ENCODE results near the gene AFM. TPM values are rescaled to one million over a fixed set of nuclear protein-coding genes. Genes with fewer than 3 reads are reported as not detected.

Gene AFM
- total RNA-seq, 4 donors from 2014 or later = 0.29 to 0.55 TPM; not detected in 2

DNA sequence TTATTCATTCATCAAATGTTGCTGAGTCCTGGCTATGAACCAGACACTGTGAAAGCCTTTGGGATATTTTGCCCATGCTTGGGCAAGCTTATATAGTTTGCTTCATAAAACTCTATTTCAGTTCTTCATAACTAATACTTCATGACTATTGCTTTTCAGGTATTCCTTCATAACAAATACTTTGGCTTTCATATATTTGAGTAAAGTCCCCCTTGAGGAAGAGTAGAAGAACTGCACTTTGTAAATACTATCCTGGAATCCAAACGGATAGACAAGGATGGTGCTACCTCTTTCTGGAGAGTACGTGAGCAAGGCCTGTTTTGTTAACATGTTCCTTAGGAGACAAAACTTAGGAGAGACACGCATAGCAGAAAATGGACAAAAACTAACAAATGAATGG is 47.2 kb upstream of the AFM start:
- Histone ChIP-seq H3K4me1 (no peaks in the 10 kb centered on the region), H3K36me3 (no peaks in the 10 kb centered on the region), H3K9me3 (no peaks in the 10 kb centered on the region), H3K4me3 (no peak overlapping the region), H3K27ac (no peak overlapping the region), H3K27me3 (no peaks in the 10 kb centered on the region)
- TF ChIP-seq, protein P1, sequence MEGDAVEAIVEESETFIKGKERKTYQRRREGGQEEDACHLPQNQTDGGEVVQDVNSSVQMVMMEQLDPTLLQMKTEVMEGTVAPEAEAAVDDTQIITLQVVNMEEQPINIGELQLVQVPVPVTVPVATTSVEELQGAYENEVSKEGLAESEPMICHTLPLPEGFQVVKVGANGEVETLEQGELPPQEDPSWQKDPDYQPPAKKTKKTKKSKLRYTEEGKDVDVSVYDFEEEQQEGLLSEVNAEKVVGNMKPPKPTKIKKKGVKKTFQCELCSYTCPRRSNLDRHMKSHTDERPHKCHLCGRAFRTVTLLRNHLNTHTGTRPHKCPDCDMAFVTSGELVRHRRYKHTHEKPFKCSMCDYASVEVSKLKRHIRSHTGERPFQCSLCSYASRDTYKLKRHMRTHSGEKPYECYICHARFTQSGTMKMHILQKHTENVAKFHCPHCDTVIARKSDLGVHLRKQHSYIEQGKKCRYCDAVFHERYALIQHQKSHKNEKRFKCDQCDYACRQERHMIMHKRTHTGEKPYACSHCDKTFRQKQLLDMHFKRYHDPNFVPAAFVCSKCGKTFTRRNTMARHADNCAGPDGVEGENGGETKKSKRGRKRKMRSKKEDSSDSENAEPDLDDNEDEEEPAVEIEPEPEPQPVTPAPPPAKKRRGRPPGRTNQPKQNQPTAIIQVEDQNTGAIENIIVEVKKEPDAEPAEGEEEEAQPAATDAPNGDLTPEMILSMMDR (IDR thresholded peaks at IDR 0.05 in 4 of 5, conservative IDR thresholded peaks at IDR 0.05 in 1 of 5) = no peak
- no peak for TF ChIP-seq POLR2A (IDR thresholded peaks at IDR 0.05)
- in situ Hi-C loops (cut with MboI; ENCODE audit: low sequenced_read_pairs in 4 of 4) = no loop called here
- no peak for DNase-seq
- intact Hi-C loops (cut with DNase I; ENCODE audit: low total_unique reads) = no loop called here
- no peak for ATAC-seq

DNA sequence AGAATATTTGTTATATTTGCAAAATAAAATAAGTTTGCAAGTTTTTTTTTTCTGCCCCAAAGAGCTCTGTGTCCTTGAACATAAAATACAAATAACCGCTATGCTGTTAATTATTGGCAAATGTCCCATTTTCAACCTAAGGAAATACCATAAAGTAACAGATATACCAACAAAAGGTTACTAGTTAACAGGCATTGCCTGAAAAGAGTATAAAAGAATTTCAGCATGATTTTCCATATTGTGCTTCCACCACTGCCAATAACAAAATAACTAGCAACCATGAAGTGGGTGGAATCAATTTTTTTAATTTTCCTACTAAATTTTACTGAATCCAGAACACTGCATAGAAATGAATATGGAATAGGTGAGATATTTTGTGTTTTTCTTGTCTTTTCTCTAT is 45.6 kb upstream of the AFM start, which contains the start of gene AFP:
Gene AFP, plus strand, starts transcription at position 238 of the 400 bp plus-strand sequence. Its CDS starts 42 bp downstream, at position 280.
- ATAC-seq (no peak), DNase-seq (no peak)
- Histone ChIP-seq H3K4me3 (no peak within 1 kb of the TSS), H3K27ac (no peak within 1 kb of the TSS), H3K36me3 (no peaks in the 10 kb centered on the region), H3K4me1 (no peaks in the 10 kb centered on the region), H3K27me3 (no peaks in the 10 kb centered on the region), H3K9me3 (no peaks in the 10 kb centered on the region)
- intact Hi-C loops (cut with DNase I; ENCODE audit: low total_unique reads) = no loop called here
- in situ Hi-C loops (cut with MboI; ENCODE audit: low sequenced_read_pairs in 4 of 4) = no loop called here
- TF ChIP-seq, protein P1 (IDR thresholded peaks at IDR 0.05 in 4 of 5, conservative IDR thresholded peaks at IDR 0.05 in 1 of 5) = no peak

DNA sequence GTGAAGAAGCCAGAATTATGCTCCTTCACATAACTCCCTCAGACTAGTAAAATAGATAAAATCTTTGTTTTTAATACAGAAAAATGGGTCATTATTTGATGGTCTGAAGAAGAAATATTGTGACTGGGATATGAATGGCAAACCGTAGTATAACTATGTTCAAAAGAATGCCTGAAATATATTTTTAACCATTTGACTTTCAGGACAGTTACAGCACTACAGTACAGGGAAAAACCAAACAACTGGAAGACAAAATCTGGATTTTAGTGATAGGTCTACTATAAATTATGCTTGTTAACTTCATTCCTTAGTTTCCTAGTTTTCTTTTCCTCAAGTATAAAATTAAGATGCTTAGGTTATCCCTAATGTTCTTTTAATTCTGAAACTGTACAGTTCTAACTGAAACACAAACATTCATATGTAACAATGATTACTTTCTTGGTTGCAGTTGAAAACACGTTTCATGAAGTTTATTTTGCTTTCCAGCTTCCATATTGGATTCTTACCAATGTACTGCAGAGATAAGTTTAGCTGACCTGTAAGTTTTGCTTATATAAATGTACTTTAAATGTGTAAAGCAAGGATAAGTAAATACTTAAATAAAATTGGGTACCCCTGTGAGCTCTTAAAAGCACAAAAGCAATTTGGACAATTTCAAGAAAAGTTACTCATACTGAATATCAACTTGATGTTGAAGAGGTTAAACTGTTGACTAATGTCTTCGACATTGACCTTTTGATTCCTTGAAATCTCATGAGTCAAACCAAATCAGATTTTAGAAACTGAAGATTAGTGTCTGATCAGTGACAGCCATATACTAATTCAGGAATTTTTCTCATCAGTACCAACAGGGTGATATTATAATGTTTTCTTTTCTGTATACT is 44.6 kb upstream of the AFM start:
- no peak overlapping the region for H3K4me3 ChIP-seq
- H3K4me1 ChIP-seq = no peaks in the 10 kb centered on the region
- TF ChIP-seq POLR2A (IDR thresholded peaks at IDR 0.05) = no peak
- TF ChIP-seq, protein P1 (IDR thresholded peaks at IDR 0.05 in 4 of 5, conservative IDR thresholded peaks at IDR 0.05 in 1 of 5) = no peak
- in situ Hi-C loops (cut with MboI; ENCODE audit: low sequenced_read_pairs in 4 of 4) (no loop called here), intact Hi-C loops (cut with DNase I; ENCODE audit: low total_unique reads) (no loop called here)
- H3K27me3 ChIP-seq = no peaks in the 10 kb centered on the region
- no peaks in the 10 kb centered on the region for H3K36me3 ChIP-seq
- H3K27ac ChIP-seq = no peak overlapping the region
- DNase-seq (no peak), ATAC-seq (no peak)
- H3K9me3 ChIP-seq = no peaks in the 10 kb centered on the region

DNA sequence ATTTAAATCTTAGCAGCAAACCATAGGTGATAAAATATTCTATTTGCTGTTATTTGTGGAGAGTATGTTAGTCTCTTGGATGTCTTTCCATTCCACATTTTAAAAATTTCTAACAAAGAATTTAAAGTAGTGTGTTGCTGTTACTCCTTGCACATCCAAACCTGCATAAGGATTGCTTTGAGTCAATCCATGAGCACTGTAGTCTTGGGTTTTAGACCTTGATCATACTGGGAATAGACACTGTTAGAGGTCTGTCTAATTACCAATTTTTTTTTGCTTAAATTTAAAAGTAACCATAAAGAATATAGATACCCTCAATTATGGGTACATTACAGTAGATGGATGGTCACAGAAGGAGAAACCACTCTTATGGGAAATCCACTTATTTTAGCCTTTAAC is 44.0 kb upstream of the AFM start:
- TF ChIP-seq POLR2A (IDR thresholded peaks at IDR 0.05) = no peak
- TF ChIP-seq, protein P1 (IDR thresholded peaks at IDR 0.05 in 4 of 5, conservative IDR thresholded peaks at IDR 0.05 in 1 of 5) = no peak
- ATAC-seq = no peak
- intact Hi-C loops (cut with DNase I; ENCODE audit: low total_unique reads) = no loop called here

More for the DNA sequence above, 44.0 kb upstream of the AFM start:
- no peaks in the 10 kb centered on the region for H3K27me3 ChIP-seq
- no peaks in the 10 kb centered on the region for H3K36me3 ChIP-seq
- DNase-seq = no peak
- H3K4me1 ChIP-seq = no peaks in the 10 kb centered on the region
- no peak overlapping the region for H3K4me3 ChIP-seq
- H3K9me3 ChIP-seq = no peaks in the 10 kb centered on the region
- in situ Hi-C loops (cut with MboI; ENCODE audit: low sequenced_read_pairs in 4 of 4) = no loop called here
- no peak overlapping the region for H3K27ac ChIP-seq
